ENCODE data around the gene UBE3A. TPM values are rescaled to one million over a fixed set of nuclear protein-coding genes. Genes with fewer than 3 reads are reported as not detected.
"Not testable (repeated sequence)": the region's sequence is repeated elsewhere in the genome, so short reads cannot be mapped to it uniquely, and the experiment has no call there.

UBE3A gene
- 109 TPM for total RNA-seq

GRCh38 chr15:25438601-25439368 lies at the start of gene UBE3A:
Gene UBE3A, minus strand, starts transcription at chr15:25439024. Its CDS starts 29,917 bp downstream, at chr15:25409107.
- peak; percentile 93 for DNase-seq

- DNase-seq: no peak
Observed at GRCh38 chr15:25487226-25487884, 48.5 kb upstream of the UBE3A start.

DNA sequence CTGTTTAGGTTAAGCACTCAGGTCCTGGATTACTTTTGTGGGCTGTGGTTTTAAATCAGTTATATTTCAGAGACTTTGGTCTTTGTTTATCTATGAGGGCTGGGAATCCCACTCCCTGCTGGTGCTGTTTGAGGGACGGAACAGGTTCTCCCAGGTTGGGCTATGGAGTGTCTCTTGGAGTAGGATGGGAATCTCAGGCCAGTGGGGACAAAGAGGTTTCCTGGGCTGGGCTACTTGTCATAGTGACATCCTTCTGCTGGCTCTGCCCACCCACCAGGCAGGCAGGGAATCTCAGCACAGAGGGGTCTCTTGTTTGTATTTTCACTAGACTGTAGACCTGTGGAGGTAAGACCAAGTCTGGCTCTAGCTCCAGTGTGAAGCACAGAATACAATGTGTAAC lies 47.2 kb upstream of the UBE3A start:
- DNase-seq: no peak

- no peak for DNase-seq
Observed at GRCh38 chr15:25481208-25481859, 42.5 kb upstream of the UBE3A start.

DNA sequence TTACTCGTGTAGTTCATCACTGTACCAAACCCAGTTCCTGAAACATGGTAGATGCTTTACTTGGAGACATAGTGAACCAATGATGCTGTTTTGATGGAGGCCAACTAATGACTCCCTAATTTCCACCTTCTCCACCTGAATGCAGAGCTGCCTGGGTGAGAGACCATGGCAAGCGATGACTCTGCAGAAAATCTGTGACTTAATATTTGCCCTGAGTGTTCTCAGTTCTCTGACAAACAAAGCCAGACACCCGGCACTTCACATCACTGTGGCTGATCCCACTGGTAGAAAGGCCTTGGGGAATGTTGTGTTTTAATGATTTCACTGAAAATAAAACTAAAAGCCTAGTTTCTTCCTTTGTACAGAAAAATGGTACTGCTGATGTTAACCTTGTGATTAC lies 39.5 kb upstream of the UBE3A start:
- no peak for DNase-seq

DNA sequence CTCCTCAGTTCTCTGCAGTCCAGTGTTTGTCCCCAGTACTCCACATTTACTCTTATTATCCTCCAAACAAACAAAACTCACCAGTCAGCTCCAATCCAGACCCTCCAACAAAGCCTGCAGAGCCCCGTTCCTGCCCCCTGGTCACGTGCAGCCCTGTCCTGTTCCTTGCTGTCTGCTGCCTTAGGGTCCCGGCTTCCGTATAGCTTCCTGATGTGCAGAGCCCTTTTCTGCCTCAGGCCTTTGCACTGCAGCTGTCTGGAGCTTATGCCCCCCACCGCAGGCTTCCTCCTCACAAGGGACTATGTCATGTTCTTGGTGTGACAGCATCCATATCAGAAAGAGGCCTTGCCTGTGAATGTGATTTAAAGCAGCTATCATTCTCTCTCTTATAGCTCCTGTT lies 39.0 kb upstream of the UBE3A start:
- no peak for DNase-seq

DNA sequence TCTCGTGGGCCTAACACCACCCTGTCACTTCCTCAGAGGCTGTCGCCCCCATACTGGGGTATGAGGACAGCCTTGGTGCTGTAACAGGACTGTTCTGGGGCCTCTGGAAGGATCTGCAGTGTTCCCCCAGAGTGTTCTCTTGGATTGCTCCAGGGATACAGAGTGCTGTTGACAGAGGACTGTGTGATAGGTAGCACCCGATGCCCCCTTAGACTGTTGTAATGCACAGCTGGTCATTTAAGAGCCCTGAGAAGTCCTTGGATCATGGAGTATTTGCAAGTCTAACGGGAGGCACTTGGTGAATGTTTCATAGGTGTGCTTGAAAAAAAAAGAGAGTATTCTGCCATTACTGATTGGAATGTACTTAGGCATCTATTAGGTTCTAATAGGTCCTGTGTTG lies 35.4 kb upstream of the UBE3A start:
- DNase-seq: no peak

GRCh38 chr15:25470230-25470629 lies 31.4 kb upstream of the UBE3A start:
- DNase-seq: no peak

DNA sequence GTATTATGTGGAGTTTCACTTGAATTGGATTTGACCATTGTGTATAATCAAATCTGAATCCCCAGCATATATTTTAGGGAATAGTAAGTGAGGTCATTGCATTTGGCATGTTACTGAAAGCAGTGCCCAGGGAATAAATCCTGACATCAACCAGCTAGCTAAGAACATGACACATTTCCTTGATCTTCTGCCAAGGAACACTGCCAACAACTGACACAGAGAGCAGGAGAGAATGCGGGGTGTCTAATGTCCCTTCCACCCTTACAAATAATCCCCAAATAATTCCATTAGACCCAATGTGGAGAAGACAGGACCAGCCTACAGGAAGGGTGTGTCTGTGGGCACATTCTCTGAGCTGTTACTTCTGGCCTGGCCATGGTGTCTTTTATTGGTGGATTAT lies 30.6 kb upstream of the UBE3A start:
- DNase-seq: peak; percentile 8

DNA sequence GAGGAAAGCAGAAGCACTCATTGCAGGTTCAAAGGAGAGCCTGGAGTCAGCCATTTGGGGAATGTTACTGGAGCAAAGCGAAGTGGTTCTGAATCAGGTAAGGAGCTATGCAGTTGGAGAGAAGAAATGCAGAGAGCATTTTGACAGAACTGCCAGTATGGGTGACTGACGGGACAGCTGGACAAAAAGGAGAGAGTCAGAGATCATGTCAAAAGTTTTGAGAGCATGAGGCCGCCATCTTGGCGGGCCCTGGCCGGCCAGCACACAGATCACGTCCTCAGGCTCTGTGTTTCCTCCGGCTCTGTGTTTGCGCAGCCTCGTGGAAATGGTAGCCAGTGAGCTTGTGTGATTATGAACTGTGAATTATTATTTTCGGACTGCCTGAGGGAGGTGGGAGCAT lies 29.8 kb upstream of the UBE3A start:
- no peak for DNase-seq

DNA sequence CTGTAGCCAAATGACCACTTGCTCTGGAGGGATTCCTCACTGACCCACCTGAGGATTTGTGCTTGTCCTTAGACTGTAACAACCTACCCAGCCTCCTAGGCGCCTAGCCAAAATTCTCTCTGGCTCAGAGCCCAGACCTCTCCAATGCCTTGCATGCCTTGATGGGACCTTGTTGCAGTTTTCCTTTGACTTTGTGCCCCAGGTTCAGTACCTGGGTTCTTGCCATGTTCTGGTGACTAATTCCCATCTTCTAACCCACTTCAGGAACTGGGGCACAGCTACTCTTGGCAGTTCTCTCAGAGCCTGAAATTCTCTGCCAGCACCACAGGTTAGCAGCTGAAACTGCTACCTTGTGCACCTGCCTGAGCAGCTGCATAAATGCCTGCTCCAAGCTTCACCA lies 27.0 kb upstream of the UBE3A start:
- DNase-seq: no peak

DNA sequence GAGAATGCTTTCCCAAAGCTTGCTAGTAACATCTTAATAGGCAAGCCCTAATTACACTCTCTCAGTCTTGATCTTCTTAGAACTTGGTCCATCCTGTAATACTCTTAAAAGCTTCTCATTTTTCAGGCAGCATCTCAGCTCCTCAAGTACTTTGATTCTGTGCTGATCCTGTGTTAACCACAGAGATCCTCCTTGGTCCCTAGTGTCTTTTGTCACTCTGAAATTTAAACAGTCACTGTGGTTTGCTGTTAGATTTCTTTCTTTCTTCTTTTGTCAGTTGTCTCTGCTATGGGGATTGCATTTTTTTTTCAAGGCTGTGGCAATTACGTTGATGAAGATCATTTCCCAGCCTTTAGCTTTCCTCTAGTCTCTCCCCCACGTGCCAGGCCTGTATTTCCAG lies 26.0 kb upstream of the UBE3A start:
- DNase-seq: no peak

DNA sequence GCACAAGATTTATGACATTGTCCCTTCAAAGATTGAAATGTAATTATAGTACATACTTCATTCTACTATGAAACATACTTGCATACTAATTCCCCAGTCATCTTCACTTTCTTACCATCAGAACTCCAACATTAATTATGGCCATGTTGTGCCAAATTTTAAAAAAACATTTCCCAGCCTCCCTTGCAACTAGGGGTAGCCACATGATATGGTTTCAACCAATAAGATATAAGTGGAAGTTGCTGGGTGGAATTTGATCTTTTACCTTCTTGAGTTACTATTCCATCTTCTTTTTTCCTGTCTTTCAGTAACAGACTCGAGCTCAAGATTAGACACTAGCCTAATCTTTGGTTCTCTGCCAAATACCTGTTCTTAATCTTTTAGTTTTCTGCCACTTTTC lies 25.6 kb upstream of the UBE3A start:
- no peak for DNase-seq

- no peak for DNase-seq
Observed at GRCh38 chr15:25456196-25456595, 17.4 kb upstream of the UBE3A start.

DNA sequence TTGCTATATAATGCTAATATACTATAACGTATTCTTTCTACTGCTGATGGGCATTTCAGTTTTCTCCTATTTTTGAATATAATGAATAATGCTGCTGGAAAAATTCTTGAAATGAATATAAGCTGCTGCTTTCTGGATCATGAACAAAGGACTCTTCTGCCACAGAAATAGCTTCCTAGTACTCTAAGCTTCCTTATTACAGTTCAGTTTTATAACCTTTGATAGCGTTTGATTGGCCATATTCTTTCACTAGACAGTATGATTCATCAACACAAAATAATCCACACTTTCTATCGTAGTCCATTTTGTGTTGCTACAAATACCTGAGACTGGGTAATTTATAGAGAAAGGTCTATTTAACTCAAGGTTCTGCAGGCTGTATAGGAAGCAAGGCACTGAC lies 16.4 kb upstream of the UBE3A start:
- DNase-seq: no peak

DNA sequence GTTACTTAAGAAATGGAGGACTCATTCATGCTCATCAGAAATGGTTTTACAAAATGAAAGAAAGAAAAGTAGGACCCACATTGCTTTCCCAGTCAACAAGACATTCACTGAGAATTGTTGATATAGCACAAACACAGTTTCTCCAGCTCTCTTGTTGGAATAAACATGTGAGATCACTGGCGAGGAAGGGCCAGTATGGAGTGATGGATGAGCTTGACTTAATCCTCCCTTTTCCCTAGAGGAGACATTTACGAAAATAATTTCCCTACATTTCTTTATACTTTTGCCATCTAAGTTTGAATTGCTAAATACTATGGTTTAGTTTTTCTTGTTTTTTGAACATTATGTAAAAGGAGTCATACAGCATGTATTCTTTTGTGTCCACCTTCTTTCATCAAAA lies 15.9 kb upstream of the UBE3A start:
- no peak for DNase-seq

DNA sequence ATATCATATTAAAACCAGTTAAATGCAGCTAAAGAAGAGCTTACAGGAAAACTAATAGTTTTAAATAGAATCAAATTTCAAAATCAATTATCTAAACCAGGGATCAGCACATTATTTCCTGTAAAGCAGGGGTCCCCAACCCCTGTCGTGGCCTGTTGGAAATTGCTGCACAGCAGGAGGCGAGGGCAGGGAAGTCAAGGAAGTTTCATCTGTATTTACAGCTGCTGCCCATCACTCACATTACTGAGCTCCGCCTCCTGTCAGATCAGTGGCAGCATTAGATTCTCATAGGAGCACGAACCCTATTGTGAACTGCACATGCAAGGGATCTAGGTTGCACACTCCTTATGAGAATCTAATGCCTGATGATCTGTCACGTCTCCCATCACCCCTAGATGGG lies 14.4 kb upstream of the UBE3A start:
- not testable (repeated sequence) for DNase-seq

GRCh38 chr15:25451501-25451900 lies 12.7 kb upstream of the UBE3A start:
- no peak for DNase-seq

DNA sequence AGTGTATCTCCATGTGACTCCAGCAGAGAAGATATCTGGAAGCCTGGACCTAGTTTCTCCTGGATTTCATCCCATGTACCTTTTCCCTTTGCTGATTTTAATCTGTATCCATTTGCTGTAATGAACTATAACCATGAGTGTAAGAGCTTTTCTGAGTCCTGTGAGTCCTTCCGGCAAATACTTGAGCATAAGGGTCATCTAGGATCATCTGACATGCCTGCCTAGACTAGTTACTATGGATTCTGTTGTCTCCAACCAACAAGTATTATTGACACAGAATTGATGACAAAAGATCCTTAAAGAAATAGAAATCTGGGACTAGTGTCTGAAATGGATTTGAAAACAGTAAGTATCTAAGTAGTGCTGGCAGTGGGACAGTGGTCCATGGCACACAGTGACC lies 11.3 kb upstream of the UBE3A start:
- no peak for DNase-seq

DNA sequence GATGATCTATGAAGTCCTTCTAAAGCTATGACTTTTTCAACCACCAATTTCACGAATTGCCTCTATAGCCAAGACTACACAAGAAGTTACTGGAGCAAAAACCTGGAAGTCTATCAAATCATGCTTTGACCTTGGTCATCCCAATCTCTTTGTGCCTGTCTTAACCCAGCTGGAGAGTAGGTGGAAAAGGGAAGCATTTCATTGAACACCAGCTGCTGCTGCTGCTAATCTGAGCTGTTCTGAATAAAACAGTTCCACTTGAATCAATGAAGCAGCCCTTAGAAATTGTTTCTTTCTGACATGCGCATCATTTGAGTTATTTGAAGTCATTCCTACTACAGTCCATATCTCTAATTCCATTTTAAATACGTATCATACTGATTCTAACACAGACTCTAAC lies 7.3 kb upstream of the UBE3A start:
- DNase-seq: no peak

GRCh38 chr15:25445412-25445811 lies 6.6 kb upstream of the UBE3A start:
- no peak for DNase-seq

GRCh38 chr15:25441111-25441510 lies 2.3 kb upstream of the UBE3A start:
- no peak for DNase-seq

DNA sequence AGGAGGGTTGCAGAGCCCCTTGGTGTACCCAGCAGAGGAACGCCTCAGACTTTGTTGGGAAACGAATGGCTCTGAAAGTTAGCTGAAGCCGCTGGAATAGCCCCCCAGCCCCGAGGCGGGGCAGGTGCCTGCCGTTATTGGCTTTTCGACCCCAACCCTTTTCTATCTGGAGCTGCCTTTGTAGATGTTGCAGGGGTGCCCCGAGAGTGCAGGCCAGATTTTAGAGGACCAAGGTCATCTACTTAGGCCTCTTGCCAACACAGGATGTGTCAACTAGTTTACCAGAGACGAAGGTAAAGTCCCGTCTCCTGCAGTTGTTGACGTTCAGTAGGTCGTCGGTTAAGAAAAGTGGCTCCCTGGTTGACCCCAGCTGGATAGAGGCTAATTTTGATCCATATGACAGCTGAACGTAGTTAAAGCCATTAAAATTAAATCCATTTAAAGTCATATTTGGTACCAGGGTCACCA lies 579 bp upstream of the UBE3A start:
- DNase-seq: no peak

Data from skin of body (tissue), 2 donors.